Measurements from ENCODE around the gene C17orf58.

DNA sequence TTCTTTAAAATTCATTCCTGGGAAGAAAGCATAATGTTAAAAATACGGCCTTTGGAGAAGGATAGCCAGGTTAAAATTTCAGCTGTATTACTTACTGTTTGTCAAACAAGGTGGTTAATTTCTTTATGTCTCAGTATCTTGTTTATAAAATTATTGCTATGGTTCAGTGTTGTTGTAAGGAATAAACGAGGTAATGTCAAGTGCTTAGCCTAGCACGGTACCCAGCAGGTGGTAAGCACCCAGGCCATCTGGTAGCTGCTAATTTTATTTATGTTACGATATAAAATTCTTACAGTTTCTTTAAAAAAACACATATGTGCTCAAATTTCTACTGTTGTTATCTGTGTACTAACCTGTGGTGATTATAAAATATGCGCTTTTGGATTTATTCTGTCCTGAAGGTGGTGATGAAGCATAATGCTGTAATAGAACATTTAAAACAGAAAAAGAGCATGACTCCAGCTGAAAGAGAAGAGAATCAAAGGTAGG is 48.9 kb downstream of the C17orf58 start:
- TF ChIP-seq, protein P1, sequence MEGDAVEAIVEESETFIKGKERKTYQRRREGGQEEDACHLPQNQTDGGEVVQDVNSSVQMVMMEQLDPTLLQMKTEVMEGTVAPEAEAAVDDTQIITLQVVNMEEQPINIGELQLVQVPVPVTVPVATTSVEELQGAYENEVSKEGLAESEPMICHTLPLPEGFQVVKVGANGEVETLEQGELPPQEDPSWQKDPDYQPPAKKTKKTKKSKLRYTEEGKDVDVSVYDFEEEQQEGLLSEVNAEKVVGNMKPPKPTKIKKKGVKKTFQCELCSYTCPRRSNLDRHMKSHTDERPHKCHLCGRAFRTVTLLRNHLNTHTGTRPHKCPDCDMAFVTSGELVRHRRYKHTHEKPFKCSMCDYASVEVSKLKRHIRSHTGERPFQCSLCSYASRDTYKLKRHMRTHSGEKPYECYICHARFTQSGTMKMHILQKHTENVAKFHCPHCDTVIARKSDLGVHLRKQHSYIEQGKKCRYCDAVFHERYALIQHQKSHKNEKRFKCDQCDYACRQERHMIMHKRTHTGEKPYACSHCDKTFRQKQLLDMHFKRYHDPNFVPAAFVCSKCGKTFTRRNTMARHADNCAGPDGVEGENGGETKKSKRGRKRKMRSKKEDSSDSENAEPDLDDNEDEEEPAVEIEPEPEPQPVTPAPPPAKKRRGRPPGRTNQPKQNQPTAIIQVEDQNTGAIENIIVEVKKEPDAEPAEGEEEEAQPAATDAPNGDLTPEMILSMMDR (IDR thresholded peaks at IDR 0.05) = no peak
- TF ChIP-seq POLR2A (IDR thresholded peaks at IDR 0.05) (no peak), POLR2AphosphoS5 (IDR thresholded peaks at IDR 0.05) (no peak)

Measured in sigmoid colon (tissue), 4 donors.